H9 (cell line): ENCODE measurements around the gene NCKAP5. TPM values are rescaled to one million over a fixed set of nuclear protein-coding genes. Genes with fewer than 3 reads are reported as not detected.

Source experiments
- DNase-seq: peaks from one replicate; pipeline ENCODE4 v3.0.0-alpha.2; 2017
- H2AFZ ChIP-seq: one replicate; pipeline ENCODE4 v1.6.1; 2013; ENCODE audit warnings: mild to moderate bottlenecking, low read length, control low read depth, moderate library complexity
- H2AK5ac ChIP-seq: 2 replicates; pipeline ENCODE4 v1.6.1; 2013; ENCODE audit warnings: low read length, control low read depth, mixed read lengths; ENCODE audit not compliant: insufficient read length
- H2BK120ac ChIP-seq: one replicate; pipeline ENCODE4 v1.6.1; 2013; ENCODE audit warnings: low read depth, mild to moderate bottlenecking, low read length, control low read depth, inconsistent platforms; ENCODE audit not compliant: poor library complexity, severe bottlenecking
- H2BK12ac ChIP-seq: 2 replicates; pipeline ENCODE4 v1.6.1; 2013; ENCODE audit warnings: low read length, control low read depth, mixed read lengths, low read depth; ENCODE audit not compliant: insufficient read length
- H2BK15ac ChIP-seq: 2 replicates; pipeline ENCODE4 v1.6.1; 2013; ENCODE audit warnings: low read depth, low read length, control low read depth
- H2BK20ac ChIP-seq: one replicate; pipeline ENCODE4 v1.6.1; 2013; ENCODE audit warnings: low read depth, mild to moderate bottlenecking, low read length, control low read depth, inconsistent platforms; ENCODE audit not compliant: poor library complexity, severe bottlenecking
- H2BK5ac ChIP-seq: 2 replicates; pipeline ENCODE4 v1.6.1; 2013; ENCODE audit warnings: low read length, control low read depth, mixed read lengths; ENCODE audit not compliant: insufficient read length
- H3K14ac ChIP-seq: 2 replicates; pipeline ENCODE4 v1.6.1; 2013; ENCODE audit warnings: low read length, control low read depth; ENCODE audit not compliant: insufficient read depth
- H3K18ac ChIP-seq: 2 replicates; pipeline ENCODE4 v1.6.1; 2013; ENCODE audit warnings: low read depth, mild to moderate bottlenecking, mixed read lengths, low read length, control low read depth; ENCODE audit not compliant: insufficient read length
- H3K23ac ChIP-seq: 2 replicates; pipeline ENCODE4 v1.6.1; 2013; ENCODE audit warnings: low read length, control low read depth, mixed read lengths, low read depth; ENCODE audit not compliant: insufficient read length
- H3K23me2 ChIP-seq: 2 replicates; pipeline ENCODE4 v1.6.1; 2013; ENCODE audit warnings: low read depth, mild to moderate bottlenecking, mixed read lengths, low read length, control low read depth; ENCODE audit not compliant: insufficient read length, poor library complexity, severe bottlenecking
- H3K27ac ChIP-seq: 2 replicates; pipeline ENCODE4 v1.5.1; 2013; ENCODE audit warnings: low read length, control low read depth, mixed read lengths, low read depth; ENCODE audit not compliant: insufficient read length
- H3K27me3 ChIP-seq: 2 replicates; pipeline ENCODE4 v1.6.1; 2013; ENCODE audit warnings: low read length, control low read depth, inconsistent platforms; ENCODE audit not compliant: insufficient read depth
- H3K4ac ChIP-seq: 2 replicates; pipeline ENCODE4 v1.6.1; 2013; ENCODE audit warnings: low read depth, mild to moderate bottlenecking, control low read depth, inconsistent platforms, low read length, moderate library complexity
- H3K4me1 ChIP-seq: 2 replicates; pipeline ENCODE4 v1.6.1; 2013; ENCODE audit warnings: low read length, control low read depth, inconsistent platforms; ENCODE audit not compliant: insufficient read depth
- H3K4me2 ChIP-seq: 2 replicates; pipeline ENCODE4 v1.6.1; 2013; ENCODE audit warnings: low read length, control low read depth, mixed read lengths; ENCODE audit not compliant: insufficient read length, insufficient read depth
- H3K56ac ChIP-seq: 2 replicates; pipeline ENCODE4 v1.6.1; 2013; ENCODE audit warnings: low read depth, mild to moderate bottlenecking, mixed read lengths, low read length, control low read depth; ENCODE audit not compliant: insufficient read length
- H3K79me1 ChIP-seq: 2 replicates; pipeline ENCODE4 v1.6.1; 2013; ENCODE audit warnings: low read depth, mild to moderate bottlenecking, moderate library complexity, low read length, control low read depth, inconsistent platforms; ENCODE audit not compliant: insufficient read depth, poor library complexity, severe bottlenecking
- H3K79me2 ChIP-seq: 2 replicates; pipeline ENCODE4 v1.6.1; 2013; ENCODE audit warnings: low read length, control low read depth, inconsistent platforms; ENCODE audit not compliant: insufficient read depth
- H3K9ac ChIP-seq: 2 replicates; pipeline ENCODE4 v1.6.1; 2013; ENCODE audit warnings: low read length, control low read depth, mixed read lengths; ENCODE audit not compliant: insufficient read length; ENCODE audit errors: extremely low read depth
- H3K9me3 ChIP-seq: one replicate; pipeline ENCODE4 v1.6.1; 2013; ENCODE audit warnings: low read depth, low read length, inconsistent platforms; ENCODE audit not compliant: control insufficient read depth
- H3T11ph ChIP-seq: one replicate; pipeline ENCODE4 v1.6.1; 2013; ENCODE audit warnings: mild to moderate bottlenecking, low read length, control low read depth, inconsistent platforms
- H4K20me1 ChIP-seq: one replicate; pipeline ENCODE4 v1.6.1; 2013; ENCODE audit not compliant: control insufficient read depth, insufficient read length, insufficient read depth
- H4K5ac ChIP-seq: 2 replicates; pipeline ENCODE4 v1.6.1; 2013; ENCODE audit warnings: low read depth, mild to moderate bottlenecking, mixed read lengths, low read length, control low read depth; ENCODE audit not compliant: insufficient read length
- H4K8ac ChIP-seq: replicated peaks from 2 replicates; pipeline ENCODE4 v1.6.1; 2013; ENCODE audit warnings: low read length, control low read depth, mixed read lengths, low read depth; ENCODE audit not compliant: insufficient read length
- H4K91ac ChIP-seq: 2 replicates; pipeline ENCODE4 v1.6.1; 2013; ENCODE audit warnings: low read depth, mild to moderate bottlenecking, moderate library complexity, mixed read lengths, low read length, control low read depth; ENCODE audit not compliant: insufficient read length
- H3K27ac Mint-ChIP-seq, 3 experiments: 2 replicates in 2 of 3; 3 replicates in 1 of 3; pipeline ENCODE4 v1.8.0; 2020 to 2021; ENCODE audit warnings: mixed read lengths in 3 of 3, mild to moderate bottlenecking in 1 of 3, moderate library complexity in 1 of 3
- H3K27me3 Mint-ChIP-seq: 2 replicates; pipeline ENCODE4 v1.8.0; 2021; ENCODE audit warnings: low read depth, mild to moderate bottlenecking, moderate library complexity, mixed read lengths
- H3K36me3 Mint-ChIP-seq, 3 experiments: 2 replicates in 2 of 3; 3 replicates in 1 of 3; pipeline ENCODE4 v1.8.0; 2020 to 2021; ENCODE audit warnings: low read depth in 3 of 3, mixed read lengths in 3 of 3; ENCODE audit not compliant: insufficient read depth in 1 of 3
- H3K4me1 Mint-ChIP-seq, 2 experiments: 2 replicates each; pipeline ENCODE4 v1.8.0; 2020; ENCODE audit warnings: mixed read lengths in 2 of 2
- H3K4me3 Mint-ChIP-seq, 2 experiments: 2 replicates in 1 of 2; 3 replicates in 1 of 2; pipeline ENCODE4 v1.8.0; 2020 to 2021; ENCODE audit warnings: mild to moderate bottlenecking in 2 of 2, mixed read lengths in 2 of 2, moderate library complexity in 1 of 2
- H3K9me3 Mint-ChIP-seq, 2 experiments: 2 replicates in 1 of 2; 3 replicates in 1 of 2; pipeline ENCODE4 v1.8.0; 2020; ENCODE audit warnings: mild to moderate bottlenecking in 2 of 2, mixed read lengths in 2 of 2, moderate library complexity in 1 of 2
- CTCF ChIP-seq: fragments of 200-600 bp; sonication (generic); conservative IDR thresholded peaks from 3 replicates; pipeline ENCODE4 v1.8.0; 2021; ENCODE audit warnings: antibody characterized with exemption, mild to moderate bottlenecking
- whole genome bisulfite sequencing: extraction: QIAGEN DNeasy Blood & Tissue Kit; methylation state at CpG from one replicate; pipeline ENCODE4 v1.1.7; 2013; ENCODE audit warnings: missing lambda C conversion rate, low lambda C conversion rate, mixed read lengths; ENCODE audit not compliant: insufficient read length; ENCODE audit errors: extremely low coverage; 5-methylcytosine and 5-hydroxymethylcytosine counted together
- total RNA-seq: library from RNA; stranded (reverse); gene quantifications from 2 replicates; pipeline ENCODE4 v1.2.1, GENCODE V29; 2021

NCKAP5 gene
- total RNA-seq, 1 experiment from 2014 or later, result 0.26 TPM

- Histone ChIP-seq H2BK12ac (no peak overlapping the region), H2AK5ac (no peak overlapping the region), H2BK120ac (no peak overlapping the region), H4K91ac (no peak overlapping the region), H2BK5ac (no peak overlapping the region), H2BK15ac (no peak overlapping the region), H2AFZ (no peak overlapping the region), H3K27ac (no peak overlapping the region), H3K4me1 (no peaks in the 10 kb centered on the region), H3K4me2 (no peak overlapping the region), H3K9me3 (no peaks in the 10 kb centered on the region), H3K56ac (no peak overlapping the region), H3K79me1 (no peaks in the 10 kb centered on the region), H4K5ac (no peak overlapping the region), H3K18ac (no peak overlapping the region), H3T11ph (no peak overlapping the region), H3K27me3 (peaks cover 16% of the 10 kb centered on the region; the same call in 1 of the 2 replicates), H2BK20ac (no peak overlapping the region), H3K14ac (no peak overlapping the region), H4K20me1 (no peaks in the 10 kb centered on the region), H3K79me2 (no peaks in the 10 kb centered on the region), H4K8ac (no peak overlapping the region), H3K23me2 (no peaks in the 10 kb centered on the region), H3K23ac (no peak overlapping the region), H3K9ac (no peak overlapping the region), H3K4ac (no peak overlapping the region)
- H3K27me3 Mint-ChIP-seq, result peaks cover 33% of the 10 kb centered on the region
- no peak for DNase-seq
- no peak for TF ChIP-seq CTCF
- WGBS, result no CpG with 5 or more reads among the region's 3 CpGs
- H3K4me3 Mint-ChIP-seq, result no peak overlapping the region
- H3K36me3 Mint-ChIP-seq, result no peaks in the 10 kb centered on the region
- no peak overlapping the region for H3K27ac Mint-ChIP-seq
- no peaks in the 10 kb centered on the region for H3K9me3 Mint-ChIP-seq
- peaks cover under 1 to 2% of the 10 kb centered on the region in 2 experiments; a peak in 2 of 4 replicates for H3K4me1 Mint-ChIP-seq
Measured at GRCh38 chr2:133517876-133518275, 50.4 kb downstream of the NCKAP5 start.
